Muscle of arm (tissue), 12 donors: ENCODE data around the gene GJA3. TPM values are rescaled to one million over a fixed set of nuclear protein-coding genes. Genes with fewer than 3 reads are reported as not detected.

Experiments
- DNase-seq: peaks from one replicate; pipeline ENCODE4 v3.0.0-alpha.2; 2013
- polyA plus RNA-seq, 12 donors: library from polyadenylated mRNA; unstranded; fragments of 120-200 nt; gene quantifications; one replicate each; pipeline ENCODE4 v1.2.1, GENCODE V29; 2013; ENCODE audit not compliant: insufficient read length in 12 of 12

GJA3 gene
- polyA plus RNA-seq, 12 donors = 1.8 to 5.6 (median 3.7) TPM; not detected in 1

GRCh38 chr13:20151612-20152011, 9.2 kb downstream of the GJA3 start:
- DNase-seq = no peak

- DNase-seq = no peak
These were observed 9.8 kb downstream of the GJA3 start for GRCh38 chr13:20151016-20151415.

- DNase-seq = no peak
These were observed 10.3 kb downstream of the GJA3 start for GRCh38 chr13:20150561-20150960.

- no peak for DNase-seq
These were observed 11.1 kb downstream of the GJA3 start for GRCh38 chr13:20149762-20150161.

GRCh38 chr13:20148501-20149183, 12.2 kb downstream of the GJA3 start:
- no peak for DNase-seq

GRCh38 chr13:20146381-20146780, 14.5 kb downstream of the GJA3 start:
- DNase-seq = no peak

GRCh38 chr13:20145521-20145920, 15.3 kb downstream of the GJA3 start:
- DNase-seq = no peak

- no peak for DNase-seq
These were observed 16.6 kb downstream of the GJA3 start for GRCh38 chr13:20144141-20144850.

- DNase-seq = no peak
These were observed 17.8 kb downstream of the GJA3 start for GRCh38 chr13:20142927-20143480.

- no peak for DNase-seq
These were observed 18.6 kb downstream of the GJA3 start for GRCh38 chr13:20142023-20142926.

- no peak for DNase-seq
These were observed 19.4 kb downstream of the GJA3 start for GRCh38 chr13:20141238-20142022.

GRCh38 chr13:20140487-20140886, 20.4 kb downstream of the GJA3 start:
- no peak for DNase-seq

GRCh38 chr13:20137875-20138274, 23.0 kb downstream of the GJA3 start:
- no peak for DNase-seq

- no peak for DNase-seq
These were observed 23.8 kb downstream of the GJA3 start for GRCh38 chr13:20136781-20137703.

- DNase-seq = no peak
These were observed 26.1 kb downstream of the GJA3 start for GRCh38 chr13:20134732-20135131.

GRCh38 chr13:20132052-20132634, 28.7 kb downstream of the GJA3 start:
- DNase-seq = no peak

GRCh38 chr13:20131057-20131832, 29.6 kb downstream of the GJA3 start:
- DNase-seq = no peak

GRCh38 chr13:20130652-20131051, 30.2 kb downstream of the GJA3 start:
- no peak for DNase-seq

GRCh38 chr13:20130012-20130411, 30.8 kb downstream of the GJA3 start:
- DNase-seq = no peak
